Hematopoietic multipotent progenitor cell treated with erythropoietin and hydrocortisone succinate and interleukin-3 and kit ligand, for 6 days (in vitro differentiated cells): ENCODE measurements around the gene RBBP6.
A peak's percentile ranks its signal among the peaks of the same experiment; 100 is the strongest.
"Not testable (repeated sequence)": the region's sequence is repeated elsewhere in the genome, so short reads cannot be mapped to it uniquely, and the experiment has no call there.

Source experiments
- DNase-seq: peaks from one replicate; pipeline ENCODE4 v3.0.0-alpha.2; 2015

The RBBP6 gene, protein sequence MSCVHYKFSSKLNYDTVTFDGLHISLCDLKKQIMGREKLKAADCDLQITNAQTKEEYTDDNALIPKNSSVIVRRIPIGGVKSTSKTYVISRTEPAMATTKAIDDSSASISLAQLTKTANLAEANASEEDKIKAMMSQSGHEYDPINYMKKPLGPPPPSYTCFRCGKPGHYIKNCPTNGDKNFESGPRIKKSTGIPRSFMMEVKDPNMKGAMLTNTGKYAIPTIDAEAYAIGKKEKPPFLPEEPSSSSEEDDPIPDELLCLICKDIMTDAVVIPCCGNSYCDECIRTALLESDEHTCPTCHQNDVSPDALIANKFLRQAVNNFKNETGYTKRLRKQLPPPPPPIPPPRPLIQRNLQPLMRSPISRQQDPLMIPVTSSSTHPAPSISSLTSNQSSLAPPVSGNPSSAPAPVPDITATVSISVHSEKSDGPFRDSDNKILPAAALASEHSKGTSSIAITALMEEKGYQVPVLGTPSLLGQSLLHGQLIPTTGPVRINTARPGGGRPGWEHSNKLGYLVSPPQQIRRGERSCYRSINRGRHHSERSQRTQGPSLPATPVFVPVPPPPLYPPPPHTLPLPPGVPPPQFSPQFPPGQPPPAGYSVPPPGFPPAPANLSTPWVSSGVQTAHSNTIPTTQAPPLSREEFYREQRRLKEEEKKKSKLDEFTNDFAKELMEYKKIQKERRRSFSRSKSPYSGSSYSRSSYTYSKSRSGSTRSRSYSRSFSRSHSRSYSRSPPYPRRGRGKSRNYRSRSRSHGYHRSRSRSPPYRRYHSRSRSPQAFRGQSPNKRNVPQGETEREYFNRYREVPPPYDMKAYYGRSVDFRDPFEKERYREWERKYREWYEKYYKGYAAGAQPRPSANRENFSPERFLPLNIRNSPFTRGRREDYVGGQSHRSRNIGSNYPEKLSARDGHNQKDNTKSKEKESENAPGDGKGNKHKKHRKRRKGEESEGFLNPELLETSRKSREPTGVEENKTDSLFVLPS (N-terminal part only)

DNA sequence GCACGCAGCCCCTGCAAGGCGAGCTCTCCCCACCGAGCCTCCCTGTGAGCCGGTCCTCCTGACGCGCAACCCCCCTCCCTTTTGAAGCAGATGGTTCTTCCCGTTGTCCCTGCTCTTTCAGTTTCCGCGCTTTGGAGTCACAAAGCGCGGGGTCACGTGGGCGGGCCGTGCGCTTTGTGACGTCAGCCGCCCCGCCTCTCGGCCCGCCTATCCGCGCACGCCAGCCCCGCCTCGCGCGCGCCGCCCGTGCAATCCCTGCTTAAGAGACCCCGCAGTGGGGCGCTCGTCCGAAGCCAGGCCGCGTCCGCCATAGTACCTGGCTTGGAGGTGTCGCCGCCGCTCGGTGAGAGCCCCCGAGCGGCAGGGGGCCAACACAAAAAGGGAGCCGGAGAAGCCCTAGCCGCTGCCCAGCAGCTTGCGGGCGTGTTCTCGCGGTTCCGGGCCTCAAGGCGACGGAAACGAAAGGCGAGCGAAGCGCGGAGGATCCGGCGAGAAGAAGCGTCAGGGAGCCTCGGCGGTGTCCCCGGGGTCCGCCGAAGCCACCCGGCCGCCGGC is at the start of gene RBBP6:
Gene RBBP6, plus strand, starts transcription at position 272 of the 555 bp plus-strand sequence. CDS start 1,061 bp downstream, outside the sequence.
- DNase-seq: peak; percentile 97

DNA sequence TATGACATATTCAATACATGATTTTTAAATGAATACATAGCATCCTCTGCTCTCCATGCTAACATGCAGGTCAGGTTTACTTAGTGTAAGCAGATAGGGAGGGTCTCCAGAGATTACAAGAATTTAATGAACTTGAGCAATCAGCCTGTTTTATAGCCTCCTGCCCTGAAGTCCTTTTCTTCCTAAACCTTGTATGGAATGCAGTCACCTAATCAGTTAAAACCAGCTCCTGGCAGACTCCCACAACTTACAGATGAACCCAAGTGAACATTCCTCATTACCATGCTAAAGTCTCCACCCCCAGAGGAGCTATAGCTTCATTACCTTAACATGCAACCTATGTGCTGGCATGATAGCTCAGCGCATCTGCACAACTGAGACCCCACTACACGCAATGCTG is 48.5 kb upstream of the RBBP6 start:
- no peak for DNase-seq

DNA sequence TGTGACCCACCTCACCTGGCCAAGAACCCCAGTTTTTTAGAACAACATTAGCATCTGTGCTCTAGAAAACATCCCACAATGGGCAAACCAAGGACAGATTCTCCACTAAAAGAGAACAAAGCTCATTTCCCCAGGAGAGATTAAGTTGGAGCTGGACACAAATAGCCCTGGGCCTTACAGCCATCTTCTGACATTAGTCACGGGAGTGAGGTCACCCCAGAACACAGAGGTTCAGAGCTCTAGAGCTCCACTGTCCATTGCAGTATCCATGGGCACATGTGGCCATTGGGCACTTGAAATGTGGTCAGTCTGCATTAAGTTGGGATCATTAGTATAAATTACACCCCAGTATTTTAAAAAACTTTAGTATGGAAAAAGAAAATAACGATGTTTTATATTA is 47.6 kb upstream of the RBBP6 start:
- DNase-seq: no peak

DNA sequence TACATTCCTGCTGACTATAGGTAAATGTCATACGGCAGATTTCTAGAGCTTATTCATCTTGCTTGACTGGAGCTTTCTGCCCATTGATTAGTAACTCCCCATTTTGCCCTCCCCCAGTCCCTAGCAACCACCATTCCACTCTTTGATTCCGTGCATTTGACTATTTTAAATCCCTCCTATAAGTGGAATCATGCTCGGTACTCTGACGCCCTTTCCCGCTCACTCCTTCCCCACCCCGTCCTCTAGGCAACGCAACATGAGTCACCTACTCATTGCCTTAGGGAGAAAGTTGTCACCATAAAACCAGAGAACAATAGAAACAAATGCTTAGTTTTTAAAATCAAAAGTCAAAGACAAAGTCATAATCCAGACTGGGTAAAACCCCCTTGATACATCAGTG is 45.5 kb upstream of the RBBP6 start:
- DNase-seq: no peak

DNA sequence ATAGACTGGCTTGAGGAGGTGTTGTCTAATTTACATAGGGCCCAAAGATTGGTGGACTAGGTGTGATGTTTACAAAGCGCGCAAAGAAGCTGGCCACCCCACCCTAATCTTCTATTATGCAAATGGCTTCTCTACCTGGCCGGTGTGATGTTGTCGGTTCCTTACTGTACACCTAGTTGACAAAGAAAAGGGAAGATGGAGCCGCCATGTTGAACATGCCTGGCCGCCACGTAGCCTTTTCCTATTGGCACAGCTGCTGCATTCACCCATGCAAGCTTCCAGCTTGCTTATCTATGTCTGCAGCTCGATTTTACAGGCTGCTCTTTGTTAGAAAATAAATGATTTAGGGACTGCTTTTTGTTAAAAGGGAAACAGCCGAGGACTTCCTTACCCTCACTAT is 44.2 kb upstream of the RBBP6 start:
- DNase-seq: not testable (repeated sequence)

DNA sequence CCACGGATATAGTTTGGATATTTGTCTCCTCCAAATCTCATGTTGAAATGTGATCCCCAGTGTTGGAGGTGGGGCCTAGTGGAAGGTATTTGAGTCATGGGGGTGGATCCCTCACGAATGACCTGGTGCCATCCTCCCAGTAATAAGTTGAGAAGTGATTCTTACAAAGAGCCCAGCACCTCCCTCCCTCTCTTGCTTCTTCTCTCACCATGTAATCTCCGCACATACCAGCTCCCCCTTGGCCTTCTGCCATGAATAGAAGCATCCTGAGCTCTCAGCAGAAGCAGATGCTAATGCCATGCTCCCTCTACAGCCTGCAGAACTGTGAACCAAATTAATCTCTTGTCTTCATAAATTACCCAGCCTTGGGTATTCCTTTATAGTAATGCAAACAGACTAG is 41.9 kb upstream of the RBBP6 start:
- no peak for DNase-seq

DNA sequence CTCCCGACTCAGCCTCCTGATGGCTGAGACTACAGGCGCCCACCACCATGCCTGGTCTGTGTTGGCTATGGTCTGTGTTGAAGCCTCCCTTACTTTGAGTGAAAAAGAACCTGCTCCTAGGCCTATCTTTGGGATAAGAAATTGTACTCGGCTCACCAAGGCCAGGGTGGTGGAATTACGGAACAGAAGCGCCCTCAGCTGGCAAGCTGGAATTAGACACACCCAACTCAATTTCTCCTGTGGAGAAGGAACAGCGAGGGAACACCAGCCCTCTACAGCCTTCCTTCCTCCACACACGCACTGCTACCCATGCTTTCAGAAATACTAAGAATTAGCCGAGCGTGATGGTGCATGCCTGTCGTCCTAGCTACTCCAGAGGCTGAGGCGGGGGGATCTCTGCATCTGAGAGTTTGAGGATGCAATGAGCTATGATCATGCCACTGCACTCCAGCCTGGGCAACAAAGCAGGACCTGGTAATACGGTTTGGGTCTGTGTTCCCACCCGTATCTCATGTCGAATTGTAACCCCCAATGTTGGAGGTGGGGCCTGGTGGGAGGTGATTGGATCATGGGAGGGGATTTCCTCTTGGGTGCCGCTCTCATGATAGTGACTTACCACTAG is 40.1 kb upstream of the RBBP6 start:
- DNase-seq: peak; percentile 71

DNA sequence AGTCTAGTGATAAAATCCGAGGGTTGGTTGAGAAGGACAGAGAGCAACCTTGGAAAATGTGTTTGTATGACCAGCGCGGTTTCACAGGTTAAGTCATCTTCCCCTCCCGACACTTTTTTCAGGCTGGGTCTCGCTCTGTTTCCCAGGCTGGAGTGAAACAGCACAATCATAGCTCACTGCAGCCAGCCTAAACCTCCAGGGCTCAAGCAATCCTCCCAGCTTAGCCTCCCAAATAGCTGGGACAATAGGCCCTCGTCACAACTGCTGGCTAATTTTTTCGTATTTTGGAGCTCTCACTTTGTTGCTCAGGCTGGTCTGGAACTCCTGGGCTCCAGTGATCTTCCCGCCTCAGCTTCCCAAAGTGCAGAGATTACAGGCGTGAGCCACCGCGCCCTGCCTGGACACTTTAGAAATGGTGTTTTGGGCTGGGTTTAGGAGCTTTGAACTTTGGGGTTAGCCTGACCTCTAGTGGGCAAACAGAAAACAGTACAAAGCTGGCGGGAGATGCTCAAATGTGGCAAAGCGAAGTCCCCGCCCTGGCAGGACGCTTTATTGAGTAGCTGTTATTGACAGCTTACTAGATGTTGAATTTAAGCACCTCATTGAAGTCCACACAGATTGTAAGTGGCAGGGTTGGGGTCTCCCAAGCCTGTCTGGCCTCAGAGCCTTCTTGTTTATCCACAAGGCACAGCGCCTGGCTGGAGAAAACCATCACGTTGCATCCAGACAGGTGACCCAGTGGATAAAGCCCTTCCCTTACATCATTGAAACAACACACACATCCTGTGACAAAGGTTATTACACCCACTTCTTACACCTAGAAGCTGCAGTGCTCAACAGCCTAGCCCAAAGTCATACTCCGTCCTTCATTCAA is 34.7 kb upstream of the RBBP6 start:
- DNase-seq: peak; percentile 85

DNA sequence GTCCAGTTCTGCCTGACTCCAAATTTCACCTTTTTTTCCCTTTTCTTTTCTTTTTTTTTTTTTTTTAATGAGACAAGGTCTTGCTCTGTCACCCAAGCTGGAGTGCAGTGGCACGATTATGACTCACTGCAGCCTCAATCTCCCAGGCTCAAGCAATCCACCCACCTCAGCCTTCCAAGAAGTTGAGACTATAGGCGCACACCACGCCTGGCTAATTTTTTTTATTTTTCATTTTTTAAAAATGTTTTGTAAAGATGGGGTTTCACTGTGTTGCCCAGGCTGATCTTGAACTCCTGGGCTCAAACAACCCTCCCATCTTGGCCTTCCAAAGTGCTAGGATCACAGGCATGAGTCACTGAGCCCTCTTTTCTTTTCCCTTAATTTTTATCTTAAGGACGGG is 33.4 kb upstream of the RBBP6 start:
- DNase-seq: no peak

DNA sequence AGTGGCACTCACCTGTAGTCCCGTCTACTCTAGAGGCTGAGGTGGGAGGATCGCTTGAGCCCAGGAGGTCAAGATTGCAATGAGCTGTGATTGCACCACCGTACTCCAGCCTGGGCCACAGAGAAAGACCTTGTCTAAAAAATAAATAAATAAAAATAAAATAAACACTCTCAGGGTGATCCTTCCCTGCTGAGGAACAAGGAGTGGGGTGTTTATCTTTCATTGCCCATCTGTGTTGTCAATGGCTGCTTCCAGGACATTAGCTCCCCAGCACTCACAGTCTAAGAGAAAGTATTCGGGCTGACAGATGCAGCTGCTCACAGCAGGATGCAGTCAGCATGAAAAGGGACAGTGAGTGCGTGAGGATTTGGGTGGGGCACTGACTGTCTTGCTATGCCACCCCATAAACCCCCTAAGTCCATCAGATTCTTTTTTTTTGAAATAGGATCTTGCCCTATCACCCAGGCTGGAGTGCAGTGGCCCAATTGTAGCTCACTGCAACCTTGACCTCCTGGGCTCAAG is 31.3 kb upstream of the RBBP6 start:
- no peak for DNase-seq

DNA sequence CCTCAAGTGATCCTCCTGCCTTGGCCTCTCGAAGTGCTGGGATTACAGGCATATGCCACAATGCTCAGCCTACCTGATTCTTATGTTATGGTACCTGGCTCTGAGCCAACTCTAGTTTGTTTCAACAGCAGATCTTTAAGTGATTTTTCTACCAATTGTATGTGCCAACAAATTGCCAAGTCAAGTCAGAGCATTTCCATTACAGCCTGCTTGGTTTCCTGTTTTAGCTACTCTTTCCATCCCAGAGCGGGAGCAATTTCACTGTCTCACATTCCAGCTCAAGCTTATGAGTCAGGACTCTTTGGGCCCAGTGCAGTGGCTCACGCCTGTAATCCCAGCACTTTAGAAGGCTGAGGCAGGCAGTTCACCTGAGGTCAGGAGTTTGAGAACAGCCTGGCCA is 30.8 kb upstream of the RBBP6 start:
- no peak for DNase-seq

DNA sequence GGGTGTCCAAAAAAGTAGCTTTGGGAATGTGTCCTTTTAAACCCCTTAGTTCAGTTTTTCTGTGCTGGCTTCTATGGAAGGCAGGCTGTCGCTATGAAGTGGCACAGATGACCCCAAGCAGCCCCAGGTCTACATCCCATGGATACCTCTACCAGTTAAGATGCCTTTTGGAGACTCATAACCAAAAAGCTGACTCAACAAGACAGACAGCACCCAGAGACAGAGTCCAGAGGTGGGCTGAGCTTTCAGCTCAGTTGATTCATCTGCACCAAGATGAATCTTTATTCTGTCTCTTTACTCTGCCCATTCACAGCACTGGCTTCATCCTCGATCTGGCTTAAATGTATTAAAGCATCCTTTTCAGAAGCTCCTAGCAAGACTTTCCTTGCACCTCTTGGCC is 29.8 kb upstream of the RBBP6 start:
- DNase-seq: no peak

DNA sequence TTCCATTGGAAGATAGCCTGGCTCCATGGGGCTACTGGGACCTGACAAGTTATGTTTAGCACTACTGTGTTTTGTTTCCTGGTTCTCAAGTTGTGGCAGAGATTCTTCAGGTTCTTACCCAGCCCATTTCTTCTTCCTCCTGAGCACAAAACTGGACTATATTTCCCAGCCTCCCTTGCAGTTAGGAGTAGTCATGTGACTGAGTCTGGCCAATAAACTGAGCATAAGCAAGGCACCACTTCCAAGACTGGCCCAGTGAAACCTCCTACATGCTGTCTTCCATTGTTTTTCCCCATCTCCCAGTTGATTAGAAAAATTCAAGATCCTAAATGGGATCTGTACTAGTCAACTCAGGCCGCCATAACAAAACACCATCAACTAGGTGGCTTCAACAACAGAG is 28.2 kb upstream of the RBBP6 start:
- DNase-seq: no peak

DNA sequence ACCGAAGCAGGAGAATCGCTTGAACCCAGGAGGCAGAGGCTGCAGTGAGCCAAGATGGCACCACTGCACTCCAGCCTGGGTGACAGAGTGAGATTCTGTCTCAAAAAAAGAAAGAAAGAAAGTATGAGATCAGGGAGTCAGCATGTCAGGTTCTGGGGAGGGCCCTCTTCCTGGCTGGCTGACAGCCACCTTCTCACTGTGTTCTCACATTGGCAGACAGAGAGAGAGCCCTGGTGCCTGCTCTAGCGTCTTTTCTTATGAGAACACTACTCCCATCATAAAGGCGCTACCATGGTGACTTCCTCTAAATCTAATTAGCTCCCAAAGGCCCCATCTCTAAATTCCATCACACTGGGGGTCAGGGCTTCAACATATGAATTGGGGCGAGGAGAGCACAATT is 27.6 kb upstream of the RBBP6 start:
- DNase-seq: no peak

DNA sequence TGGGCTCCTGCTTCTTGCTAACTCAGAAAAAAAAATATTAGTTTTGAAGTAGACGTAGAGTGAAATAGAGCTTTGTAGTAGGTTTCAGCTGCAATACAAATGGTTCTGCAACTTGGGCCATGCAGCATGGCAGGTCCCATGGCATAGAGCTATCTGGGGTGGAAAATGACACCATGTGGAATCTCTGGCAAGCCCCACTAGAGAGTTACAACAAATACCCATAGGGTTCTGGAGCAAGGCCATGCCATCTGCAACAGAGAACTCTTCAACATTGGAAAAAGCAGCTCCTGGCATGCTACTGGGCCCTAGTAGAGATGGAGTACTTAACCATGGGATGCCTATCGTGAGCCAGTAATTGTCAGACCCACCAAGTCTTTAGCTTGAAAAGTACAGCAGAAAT is 25.3 kb upstream of the RBBP6 start:
- no peak for DNase-seq

DNA sequence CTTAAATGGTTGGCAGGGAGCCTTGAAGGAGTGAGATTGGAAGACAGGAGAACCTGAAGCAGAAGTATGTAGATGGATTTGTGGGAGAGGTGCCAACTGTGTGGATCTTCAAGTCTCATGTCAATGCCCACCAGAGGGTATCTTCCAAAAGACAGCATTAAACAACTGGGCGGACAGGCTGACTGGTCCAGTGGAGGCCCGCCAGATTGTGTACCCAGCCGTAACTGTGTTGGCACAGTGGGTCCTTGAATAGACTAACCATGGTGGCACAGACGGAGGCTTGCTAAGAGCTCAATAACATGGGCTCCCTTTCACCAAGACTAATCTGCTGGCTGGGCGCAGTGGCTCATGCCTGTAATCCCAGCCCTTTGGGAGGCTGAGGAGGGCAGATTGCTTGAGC is 24.2 kb upstream of the RBBP6 start:
- no peak for DNase-seq

DNA sequence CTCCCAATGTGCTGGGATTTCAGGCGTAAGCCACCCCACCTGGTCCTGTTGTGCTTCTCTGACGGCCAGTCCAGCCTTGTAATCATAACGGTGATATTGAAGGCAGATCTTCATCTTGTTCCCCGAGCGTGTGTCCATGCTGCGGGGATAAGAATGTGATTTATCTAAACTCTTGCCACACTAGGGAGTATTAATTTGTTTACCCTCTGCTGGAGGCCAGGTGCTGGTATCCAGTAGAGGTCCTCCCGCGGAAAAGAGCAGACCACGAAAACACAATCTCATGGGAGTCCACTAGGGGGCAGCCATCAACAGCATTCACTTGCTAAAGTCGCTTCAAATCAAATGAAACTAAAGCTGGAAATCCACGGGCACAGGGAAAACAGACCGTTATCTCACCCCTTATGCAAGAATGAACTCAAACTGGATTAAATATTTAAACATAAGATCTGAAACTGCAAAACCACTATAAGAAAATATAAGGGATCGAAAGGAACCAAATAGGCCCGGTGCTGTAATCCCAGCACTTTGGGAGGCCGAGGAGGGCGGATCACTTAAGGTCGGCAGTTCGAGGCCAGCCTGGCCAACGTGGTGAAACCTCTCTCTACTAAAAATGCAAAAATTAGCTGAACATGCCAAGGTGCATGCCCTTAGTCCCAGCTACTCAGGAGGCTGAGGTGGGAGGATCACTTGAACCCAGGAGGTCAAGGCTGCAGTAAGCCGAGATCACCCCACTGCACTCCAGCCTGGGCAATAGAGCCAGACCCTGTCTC is 22.3 kb upstream of the RBBP6 start:
- DNase-seq: peak; percentile 89

DNA sequence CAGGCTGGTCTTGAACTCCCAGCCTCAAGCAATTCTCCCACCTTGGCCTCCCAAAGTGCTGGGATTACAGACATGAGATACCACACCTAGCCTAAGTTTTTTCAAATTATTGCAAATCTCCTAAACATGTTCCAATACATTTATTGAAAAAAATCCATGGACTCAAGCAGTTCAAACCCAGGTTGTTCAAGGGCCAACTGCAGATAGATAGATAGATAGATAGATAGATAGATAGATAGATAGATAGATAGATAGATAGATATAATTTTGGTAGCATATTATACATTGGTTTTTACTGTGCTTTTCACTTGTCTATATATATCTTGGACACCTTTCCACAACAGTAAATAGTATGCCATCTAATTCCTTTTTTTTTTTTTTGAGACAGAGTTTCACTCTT is 20.9 kb upstream of the RBBP6 start:
- no peak for DNase-seq

DNA sequence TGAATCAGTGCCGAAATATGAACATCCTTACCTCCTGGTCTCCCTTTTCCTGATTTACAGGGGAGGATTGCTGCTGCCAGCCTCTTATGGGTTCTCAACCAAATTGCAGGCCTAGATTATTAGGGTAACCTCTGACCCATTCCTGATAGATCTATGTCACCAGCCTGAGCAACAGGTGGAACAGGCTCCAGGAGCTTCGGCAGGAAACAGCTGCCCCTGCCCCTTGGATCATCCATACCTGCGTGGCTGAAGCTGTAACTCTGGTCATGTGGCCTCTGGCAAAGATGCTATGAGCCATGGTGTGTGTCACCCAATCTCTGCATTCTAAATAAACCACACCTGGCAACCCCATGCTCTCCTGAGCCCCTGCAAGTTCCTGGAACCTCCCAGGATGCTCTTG is 18.4 kb upstream of the RBBP6 start:
- no peak for DNase-seq

DNA sequence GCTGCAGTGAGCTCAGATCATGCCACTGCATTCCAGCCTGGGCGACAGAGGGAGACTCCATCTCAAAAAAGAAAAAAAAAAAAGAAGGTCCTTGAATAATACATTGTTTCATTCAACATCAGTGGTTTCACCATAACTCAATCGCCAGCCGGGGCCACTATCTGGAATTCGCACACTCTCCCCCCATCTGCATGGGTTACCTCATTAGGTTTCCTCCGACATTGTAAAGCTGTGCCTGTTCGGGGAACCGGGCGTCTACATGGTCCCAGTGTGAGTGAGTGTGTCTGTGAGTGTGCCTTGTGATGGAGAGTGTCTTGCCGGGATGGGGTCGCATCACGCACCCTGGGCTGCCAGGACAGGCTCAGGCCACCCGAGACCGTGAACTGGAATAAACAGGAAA is 16.6 kb upstream of the RBBP6 start:
- DNase-seq: no peak

DNA sequence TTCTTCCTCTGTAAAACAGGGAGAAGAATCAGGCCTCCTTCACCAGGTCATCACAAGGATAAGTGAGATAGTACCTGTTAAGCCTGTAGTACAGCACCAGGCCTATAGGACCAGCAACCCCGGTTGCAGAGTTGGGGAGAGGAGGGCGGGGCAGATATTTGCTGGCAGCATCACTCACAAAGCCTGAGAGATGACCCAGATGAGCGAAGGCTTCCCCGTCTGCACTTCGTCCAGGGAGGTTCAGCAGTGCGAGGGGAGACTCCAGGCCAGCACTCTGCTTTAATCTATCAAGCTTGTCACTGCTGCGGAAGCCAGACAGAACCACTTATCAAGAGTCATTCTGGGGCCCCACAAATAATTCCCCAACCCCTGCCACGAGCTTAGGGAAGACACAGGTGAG is 15.8 kb upstream of the RBBP6 start:
- DNase-seq: no peak
